SK-N-SH (cell line): ENCODE measurements around the gene ZBED1. TPM values are rescaled to one million over a fixed set of nuclear protein-coding genes. Genes with fewer than 3 reads are reported as not detected.

Experiments used
- CTCF ChIA-PET: fragments of 300-600, 350-600 bp; formaldehyde crosslinking; extraction: SDS; loops from one replicate; lab custom pipeline; 2021; lab: Yijun Ruan, JAX
- POLR2A ChIA-PET: fragments of 350-600 bp; sonication (Branson Sonifier 250); formaldehyde crosslinking; extraction: SDS; loops from one replicate; lab custom pipeline; 2020; ENCODE audit warnings: antibody characterized with exemption, inconsistent platforms; lab: Yijun Ruan, JAX
- DNase-seq: peaks from one replicate; pipeline ENCODE4 v3.0.0; 2012
- H2AFZ ChIP-seq: fragments of 200-600 bp; sonication (generic); 2 replicates; pipeline ENCODE4 v1.8.1; 2016; ENCODE audit warnings: antibody characterized with exemption, mild to moderate bottlenecking, low read depth
- H3F3A ChIP-seq: fragments of 200-600 bp; sonication (generic); replicated peaks from 2 replicates; pipeline ENCODE3; 2016; ENCODE audit warnings: antibody characterized with exemption, mild to moderate bottlenecking; ENCODE audit not compliant: insufficient read depth
- H3K27ac ChIP-seq, 2 experiments: fragments of 200-500 bp in 1 of 2; fragments of 200-600 bp in 1 of 2; sonication (Bioruptor generic) in 1 of 2; sonication (generic), shearing (Covaris generic) in 1 of 2; 2 replicates each; pipeline versions ENCODE4 v1.5.1 to v1.6.1; 2014 to 2016; ENCODE audit warnings: low read depth in 2 of 2, inconsistent platforms in 1 of 2, low read length in 1 of 2, mild to moderate bottlenecking in 1 of 2, mixed read lengths in 1 of 2
- H3K27me3 ChIP-seq: fragments of 200-600 bp; sonication (generic), shearing (Covaris generic); 2 replicates; pipeline ENCODE4 v1.6.1; 2016; ENCODE audit warnings: mixed run types; ENCODE audit not compliant: insufficient read depth
- H3K36me3 ChIP-seq, 2 experiments: fragments of 200-500 bp in 1 of 2; fragments of 200-600 bp in 1 of 2; sonication (Bioruptor generic) in 1 of 2; sonication (generic) in 1 of 2; replicated peaks in 1 of 2; 2 replicates each; pipeline versions ENCODE3 to v1.5.1; 2014 to 2016; ENCODE audit warnings: low read length in 1 of 2, mild to moderate bottlenecking in 1 of 2; ENCODE audit not compliant: insufficient read depth in 2 of 2, control insufficient read depth in 1 of 2
- H3K4me1 ChIP-seq, 2 experiments: fragments of 200-500 bp in 1 of 2; fragments of 200-600 bp in 1 of 2; sonication (Bioruptor generic) in 1 of 2; sonication (generic), shearing (Covaris generic) in 1 of 2; 2 replicates each; pipeline versions ENCODE4 v1.5.1 to v1.6.1; 2014 to 2016; ENCODE audit warnings: low read depth in 1 of 2, low read length in 1 of 2, mixed run types in 1 of 2; ENCODE audit not compliant: insufficient read depth in 2 of 2, control insufficient read depth in 1 of 2
- H3K4me2 ChIP-seq: fragments of 200-600 bp; sonication (generic), shearing (Covaris generic); 2 replicates; pipeline ENCODE4 v1.6.1; 2017; ENCODE audit warnings: mixed run types
- H3K4me3 ChIP-seq, 2 experiments: fragments of 200-500 bp in 1 of 2; fragments of 200-600 bp in 1 of 2; sonication (Bioruptor generic) in 1 of 2; sonication (generic), shearing (Covaris generic) in 1 of 2; 2 replicates each; pipeline versions ENCODE4 v1.5.1 to v1.8.1; 2014 to 2016; ENCODE audit warnings: low read depth in 2 of 2, inconsistent platforms in 1 of 2, low read length in 1 of 2, mild to moderate bottlenecking in 1 of 2, mixed read lengths in 1 of 2, moderate library complexity in 1 of 2
- H3K79me2 ChIP-seq: fragments of 200-600 bp; sonication (generic); 2 replicates; pipeline ENCODE4 v1.8.1; 2017; ENCODE audit warnings: mild to moderate bottlenecking; ENCODE audit not compliant: insufficient read depth
- H3K9ac ChIP-seq: fragments of 200-600 bp; sonication (generic); 2 replicates; pipeline ENCODE4 v1.6.1; 2017; ENCODE audit warnings: mixed run types
- H3K9me2 ChIP-seq: fragments of 200-600 bp; sonication (generic); 2 replicates; pipeline ENCODE4 v1.6.1; 2017; ENCODE audit warnings: mixed run types
- H3K9me3 ChIP-seq: fragments of 200-600 bp; sonication (generic); 2 replicates; pipeline ENCODE4 v1.6.1; 2017; ENCODE audit warnings: mixed run types, mild to moderate bottlenecking, moderate library complexity
- H4K20me1 ChIP-seq: fragments of 200-600 bp; sonication (generic); 2 replicates; pipeline ENCODE4 v1.6.1; 2017; ENCODE audit warnings: mild to moderate bottlenecking, mixed run types; ENCODE audit not compliant: insufficient read depth
- CHD2 ChIP-seq: fragments of 150-350 bp; IDR thresholded peaks from 2 replicates; pipeline ENCODE4 v1.6.1; 2018; ENCODE audit warnings: low read length; ENCODE audit not compliant: partially characterized antibody
- CTCF ChIP-seq: fragments of 200-600 bp; sonication (generic); IDR thresholded peaks from 2 replicates; pipeline ENCODE4 v1.6.1; 2017; ENCODE audit warnings: antibody characterized with exemption, mild to moderate bottlenecking, moderate library complexity
- EP300 ChIP-seq, 2 experiments: IDR thresholded peaks; 2 replicates each; pipeline versions ENCODE4 v1.4.0 to v1.6.1; 2012; ENCODE audit warnings: borderline replicate concordance in 1 of 2, low read depth in 1 of 2, low read length in 1 of 2
- EZH2phosphoT487 ChIP-seq: fragments of 200-600 bp; sonication (generic); IDR thresholded peaks from 2 replicates; pipeline ENCODE4 v1.6.1; 2017; ENCODE audit warnings: low read depth, mixed run types, mild to moderate bottlenecking, antibody characterized with exemption, moderate library complexity, borderline replicate concordance
- FOSL2 ChIP-seq: IDR thresholded peaks from 2 replicates; pipeline ENCODE4 v1.4.0; 2012; ENCODE audit warnings: low read depth, mild to moderate bottlenecking, moderate library complexity, borderline replicate concordance
- GATA2 ChIP-seq: sonication (generic); formaldehyde crosslinking; IDR thresholded peaks from 2 replicates; pipeline ENCODE4 v1.5.0; 2020; ENCODE audit warnings: mild to moderate bottlenecking, missing genetic modification reagents
- NRF1 ChIP-seq: IDR thresholded peaks from 2 replicates; pipeline ENCODE4 v1.6.1; 2012; ENCODE audit warnings: low read depth, mild to moderate bottlenecking, low read length
- POLR2AphosphoS5 ChIP-seq: IDR thresholded peaks from 2 replicates; pipeline ENCODE4 v1.6.1; 2012; ENCODE audit warnings: low read depth, low read length
- RAD21 ChIP-seq: IDR thresholded peaks from 2 replicates; pipeline ENCODE4 v1.6.1; 2012; ENCODE audit warnings: mild to moderate bottlenecking, low read length
- RCOR1 ChIP-seq: fragments of 150-350 bp; IDR thresholded peaks from 2 replicates; pipeline ENCODE4 v1.6.1; 2017; ENCODE audit warnings: antibody characterized with exemption, low read length
- RFX5 ChIP-seq: IDR thresholded peaks from 2 replicates; pipeline ENCODE4 v1.6.1; 2012; ENCODE audit warnings: mild to moderate bottlenecking, improper control_type of control experiment, low read length
- RXRA ChIP-seq: IDR thresholded peaks from 2 replicates; pipeline ENCODE4 v1.4.0; 2012; ENCODE audit warnings: low read depth, mild to moderate bottlenecking, borderline replicate concordance
- SMC3 ChIP-seq: IDR thresholded peaks from 2 replicates; pipeline ENCODE4 v1.6.1; 2012; ENCODE audit warnings: low read depth, low read length, improper control_type of control experiment
- TCF12 ChIP-seq: IDR thresholded peaks from 2 replicates; pipeline ENCODE4 v1.4.0; 2012
- TEAD4 ChIP-seq: IDR thresholded peaks from 2 replicates; pipeline ENCODE4 v1.4.0; 2012; ENCODE audit warnings: mild to moderate bottlenecking, borderline replicate concordance; ENCODE audit not compliant: insufficient read depth
- USF1 ChIP-seq: IDR thresholded peaks from 2 replicates; pipeline ENCODE4 v1.4.0; 2012; ENCODE audit warnings: low read depth, borderline replicate concordance
- ZBTB33 ChIP-seq: IDR thresholded peaks from 2 replicates; pipeline ENCODE4 v1.4.0; 2012; ENCODE audit warnings: low read depth, borderline replicate concordance
- WGBS: methylation state at CpG from one replicate; pipeline ENCODE4 v1.1.6; 2017; ENCODE audit warnings: low lambda C conversion rate; 5-methylcytosine and 5-hydroxymethylcytosine counted together
- polyA plus RNA-seq, 3 experiments: library from polyadenylated mRNA; depleted of rRNA; stranded (reverse); fragments of >200 nt; gene quantifications; 2 replicates each; pipeline ENCODE4 v1.2.3, GENCODE V29; 2012

The ZBED1 gene
- polyA plus RNA-seq, 1 of the 3 experiments (the other 2 are of a cell fraction): 16.7 TPM

GRCh38 chrX:2497961-2498780 lies 2.6 kb downstream of the ZBED1 start:
- DNase-seq: no peak
- H3K79me2 ChIP-seq: peaks cover 70% of the 10 kb centered on the region
- POLR2A ChIA-PET: no interaction called here
- H3K9me3 ChIP-seq: no peaks in the 10 kb centered on the region; the same call in 1 of the 2 replicates
- peak overlapping the region; percentile 31 to 33; a peak in 3 of 4 replicates for H3K27ac ChIP-seq
- H3K4me2 ChIP-seq: peak overlapping the region; percentile 83
- CTCF ChIA-PET: no interaction called here
- H3K27me3 ChIP-seq: no peaks in the 10 kb centered on the region
- peak overlapping the region; percentile 98 for H3K9ac ChIP-seq
- 62% methylated on average over 11 of the region's 11 CpGs for WGBS
- peaks cover 3% of the 10 kb centered on the region; the same call in 1 of the 2 replicates for H4K20me1 ChIP-seq
- H3K9me2 ChIP-seq: no peaks in the 10 kb centered on the region
- no peak for TF ChIP-seq RCOR1
- TF ChIP-seq SMC3: no peak
- TF ChIP-seq FOSL2: no peak
- TF ChIP-seq CTCF: no peak
- no peak for TF ChIP-seq EZH2phosphoT487
- no peak for TF ChIP-seq RFX5
- no peak for TF ChIP-seq POLR2AphosphoS5
- no peak for TF ChIP-seq TEAD4
- no peak for TF ChIP-seq RXRA
- no peak for TF ChIP-seq NRF1
- TF ChIP-seq EP300 (IDR thresholded peaks at IDR 0.05; ENCODE audit: borderline replicate concordance in 1 of 2, low read depth in 1 of 2, low read length in 1 of 2): no peak
- no peak for TF ChIP-seq GATA2 (CRISPR knock-in tag)
- no peak for TF ChIP-seq CHD2
- TF ChIP-seq, all 33 proteins: peak for 0
- no peak overlapping the region for H2AFZ ChIP-seq
- H3K36me3 ChIP-seq: peaks cover 12 to 13% of the 10 kb centered on the region in 2 experiments
- H3F3A ChIP-seq: peaks cover 2% of the 10 kb centered on the region
- H3K4me3 ChIP-seq: peak overlapping the region; percentile 82 to 92; a peak in 3 of 4 replicates
- peaks cover 17 to 19% of the 10 kb centered on the region in 2 experiments; a peak in 3 of 4 replicates for H3K4me1 ChIP-seq

GRCh38 chrX:2495595-2495994 lies 5.2 kb downstream of the ZBED1 start:
- Histone ChIP-seq H3K9me2 (no peaks in the 10 kb centered on the region), H2AFZ (no peak overlapping the region), H3K27me3 (no peaks in the 10 kb centered on the region), H3K27ac (no peak overlapping the region), H3K4me2 (no peak overlapping the region), H3K36me3 (peaks cover 13 to 19% of the 10 kb centered on the region in 2 experiments), H3K4me3 (no peak overlapping the region), H3K9ac (no peak overlapping the region), H3K79me2 (peaks cover 94% of the 10 kb centered on the region), H4K20me1 (peaks cover 15% of the 10 kb centered on the region), H3K9me3 (no peaks in the 10 kb centered on the region; the same call in 1 of the 2 replicates), H3F3A (peaks cover 2% of the 10 kb centered on the region), H3K4me1 (peaks cover 23 to 24% of the 10 kb centered on the region in 2 experiments; a peak in 3 of 4 replicates)
- POLR2A ChIA-PET: no interaction called here
- DNase-seq: no peak
- TF ChIP-seq USF1: no peak
- TF ChIP-seq ZBTB33: no peak
- no peak for TF ChIP-seq CTCF
- no peak for TF ChIP-seq TCF12
- TF ChIP-seq RCOR1: no peak
- no peak for TF ChIP-seq RAD21
- TF ChIP-seq, all 33 proteins: peak for 0
- WGBS: 95% methylated on average over 14 of the region's 14 CpGs
- CTCF ChIA-PET: no interaction called here
